EL (cell line): Measurements from ENCODE around the gene ACAA1.

Experiments used
- DNase-seq: peaks from one replicate; pipeline ENCODE4 v3.0.0-alpha.2; 2016

The ACAA1 gene

DNA sequence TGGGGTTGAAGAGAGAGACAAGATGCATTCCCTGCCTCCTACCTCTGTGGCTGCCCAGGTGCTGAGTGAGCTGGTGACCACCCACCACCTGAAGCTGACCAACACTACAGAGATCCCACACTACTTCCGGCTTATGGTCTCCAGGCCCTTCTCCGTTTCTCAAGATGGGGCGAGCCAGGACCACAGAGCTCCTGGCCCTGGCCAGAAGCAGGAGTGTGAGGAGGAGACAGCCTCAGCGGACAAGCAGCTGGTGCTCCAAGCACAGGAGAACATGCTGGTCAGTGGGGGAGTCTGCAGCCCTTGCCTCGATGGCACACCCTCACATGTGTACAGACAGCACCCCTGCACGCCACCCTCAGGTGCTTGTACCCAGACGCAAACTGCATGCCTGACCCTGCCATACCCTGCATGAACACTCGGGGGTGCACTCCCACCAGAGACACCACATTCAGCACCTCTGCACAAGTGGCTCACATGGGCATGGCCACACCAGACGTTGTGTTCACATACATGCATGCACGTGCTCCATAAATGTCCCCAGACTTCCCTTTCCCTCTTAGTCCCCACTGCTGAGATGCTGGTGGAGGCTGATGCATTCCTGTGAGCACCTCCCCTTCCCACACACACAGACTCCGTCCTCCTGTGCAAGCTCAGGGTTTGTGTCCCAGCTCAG is 19.0 kb downstream of the ACAA1 start:
- DNase-seq = peak; percentile 63

DNA sequence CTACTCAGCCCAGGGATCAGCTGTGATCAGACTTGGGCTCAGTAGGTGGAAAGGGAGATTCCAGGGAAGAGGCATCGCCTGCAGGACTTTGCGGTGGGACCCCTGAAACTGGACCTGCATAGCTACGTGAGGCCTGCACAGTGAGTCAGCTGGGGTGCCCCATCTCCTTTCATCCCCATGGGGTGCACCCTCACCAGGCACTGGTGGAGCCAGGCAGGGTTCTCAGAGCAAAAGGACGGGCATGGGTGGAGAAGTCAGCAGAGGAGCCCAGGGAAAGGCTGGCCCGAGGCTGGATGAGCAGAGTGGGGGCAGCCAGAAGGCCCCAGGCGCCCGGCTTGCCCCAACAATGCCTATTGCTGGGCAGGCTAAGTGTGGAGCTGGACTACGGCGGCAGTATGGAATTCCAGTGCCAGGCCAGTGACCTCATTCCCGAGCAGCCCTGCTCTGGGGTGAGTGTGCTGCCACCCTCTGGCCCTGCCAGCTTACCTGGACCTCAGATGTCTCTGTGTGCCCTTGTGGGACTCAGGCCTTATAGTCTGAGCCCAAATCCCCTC is 19.7 kb downstream of the ACAA1 start:
- DNase-seq = no peak

DNA sequence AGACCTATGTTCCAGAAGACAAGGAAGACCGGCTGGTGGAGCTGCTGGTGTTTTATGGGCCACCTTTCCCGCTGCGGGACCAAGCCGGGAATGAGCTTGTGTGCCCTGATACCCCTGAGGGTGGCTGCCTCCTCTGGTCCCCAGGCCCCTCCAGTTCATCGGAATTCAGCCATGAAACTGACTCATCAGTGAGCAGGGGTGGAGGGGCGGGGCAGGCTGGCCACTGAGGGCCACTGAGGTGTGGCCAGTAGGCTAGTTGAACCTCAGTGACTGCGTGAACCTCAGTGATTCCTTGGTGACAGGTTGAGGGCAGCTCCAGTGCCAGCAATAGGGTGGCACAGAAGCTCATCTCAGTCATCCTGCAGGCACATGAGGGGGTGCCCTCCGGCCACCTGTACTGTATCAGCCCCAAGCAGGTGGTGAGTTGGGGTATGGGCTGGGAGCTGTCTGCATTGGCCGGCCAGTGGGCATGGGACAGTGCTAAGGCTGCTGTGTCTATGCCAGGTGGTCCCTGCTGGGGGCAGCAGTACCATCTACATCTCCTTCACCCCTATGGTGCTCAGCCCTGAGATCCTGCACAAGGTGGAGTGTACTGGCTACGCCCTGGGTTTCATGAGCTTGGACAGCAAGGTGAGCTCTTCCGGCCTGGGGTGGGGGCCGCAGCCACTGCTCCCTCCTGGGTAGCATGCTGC is 20.3 kb downstream of the ACAA1 start:
- DNase-seq = no peak

DNA sequence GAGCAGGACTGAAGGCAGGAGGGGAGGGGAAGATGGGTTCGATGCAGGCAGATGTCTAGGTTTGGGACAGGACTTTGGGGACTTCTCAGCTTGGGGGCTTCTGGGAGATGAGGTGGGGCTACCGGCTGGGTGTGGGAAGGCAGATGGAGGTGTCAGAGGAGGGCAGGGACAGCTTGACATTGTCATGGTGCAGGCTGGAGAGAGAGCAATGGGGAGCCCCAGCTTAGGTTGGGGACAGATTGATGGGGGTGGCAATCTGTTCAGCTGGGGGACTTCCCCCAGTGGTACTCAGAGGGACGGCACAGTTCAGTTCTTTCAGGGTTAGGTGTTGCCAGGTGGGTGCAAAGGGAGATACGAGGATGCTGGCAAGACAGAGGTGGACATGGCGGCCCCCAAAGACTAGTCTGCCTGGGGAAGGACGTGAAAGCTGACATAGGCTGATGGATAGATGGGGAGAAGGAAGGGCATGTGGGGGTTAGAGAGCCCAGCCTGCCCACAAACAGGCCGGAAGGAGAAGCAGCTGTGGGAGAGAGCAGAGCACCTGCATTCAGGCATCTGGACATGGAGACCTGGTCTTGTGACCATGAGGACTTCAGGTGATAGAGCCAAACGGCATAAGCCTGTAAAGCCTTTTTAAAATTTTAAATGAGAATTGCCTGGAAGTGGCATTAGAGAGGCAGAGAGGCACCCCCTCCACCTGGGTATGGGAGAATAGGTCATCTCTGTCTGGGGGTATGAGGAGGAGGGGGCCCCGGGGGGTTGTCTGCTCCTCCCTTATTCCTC is 21.1 kb downstream of the ACAA1 start:
- no peak for DNase-seq

DNA sequence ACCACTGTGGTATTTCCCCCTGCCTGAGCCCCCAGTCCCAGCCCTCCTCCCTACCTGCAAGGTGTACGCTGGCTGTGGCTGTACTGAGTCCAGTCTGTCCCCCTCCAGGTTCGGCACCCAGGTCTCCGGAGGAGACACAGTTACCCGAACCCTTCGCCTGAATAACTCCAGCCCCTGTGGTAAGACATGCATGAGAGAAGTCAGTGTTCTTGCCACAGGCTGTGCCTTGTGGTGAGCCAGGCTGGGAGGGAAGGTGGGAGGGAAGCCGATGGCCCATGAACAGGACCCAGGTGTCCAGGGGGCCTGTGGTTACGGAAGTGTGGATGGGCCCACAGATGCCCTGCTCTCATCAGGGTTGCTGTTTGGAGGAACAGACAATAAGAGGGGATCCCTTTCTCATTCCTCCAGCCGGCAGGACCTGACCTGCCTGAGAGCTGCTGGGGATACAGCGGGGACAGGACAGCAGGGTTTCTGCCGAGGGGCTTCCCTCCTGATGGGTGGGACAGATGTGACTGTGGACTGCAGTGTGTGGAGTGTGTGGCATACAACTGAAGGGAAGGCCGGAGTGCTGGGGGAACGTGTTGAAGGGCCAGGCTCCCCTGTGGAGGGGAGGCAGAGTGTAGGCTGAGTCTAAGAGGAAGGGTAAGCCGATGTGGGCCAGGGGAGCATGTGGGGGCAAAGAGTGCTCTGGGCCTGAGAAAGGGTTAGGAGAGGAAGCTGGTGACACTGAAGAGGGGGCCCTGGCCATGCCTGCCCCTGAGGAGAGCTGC is 21.9 kb downstream of the ACAA1 start:
- no peak for DNase-seq

DNA sequence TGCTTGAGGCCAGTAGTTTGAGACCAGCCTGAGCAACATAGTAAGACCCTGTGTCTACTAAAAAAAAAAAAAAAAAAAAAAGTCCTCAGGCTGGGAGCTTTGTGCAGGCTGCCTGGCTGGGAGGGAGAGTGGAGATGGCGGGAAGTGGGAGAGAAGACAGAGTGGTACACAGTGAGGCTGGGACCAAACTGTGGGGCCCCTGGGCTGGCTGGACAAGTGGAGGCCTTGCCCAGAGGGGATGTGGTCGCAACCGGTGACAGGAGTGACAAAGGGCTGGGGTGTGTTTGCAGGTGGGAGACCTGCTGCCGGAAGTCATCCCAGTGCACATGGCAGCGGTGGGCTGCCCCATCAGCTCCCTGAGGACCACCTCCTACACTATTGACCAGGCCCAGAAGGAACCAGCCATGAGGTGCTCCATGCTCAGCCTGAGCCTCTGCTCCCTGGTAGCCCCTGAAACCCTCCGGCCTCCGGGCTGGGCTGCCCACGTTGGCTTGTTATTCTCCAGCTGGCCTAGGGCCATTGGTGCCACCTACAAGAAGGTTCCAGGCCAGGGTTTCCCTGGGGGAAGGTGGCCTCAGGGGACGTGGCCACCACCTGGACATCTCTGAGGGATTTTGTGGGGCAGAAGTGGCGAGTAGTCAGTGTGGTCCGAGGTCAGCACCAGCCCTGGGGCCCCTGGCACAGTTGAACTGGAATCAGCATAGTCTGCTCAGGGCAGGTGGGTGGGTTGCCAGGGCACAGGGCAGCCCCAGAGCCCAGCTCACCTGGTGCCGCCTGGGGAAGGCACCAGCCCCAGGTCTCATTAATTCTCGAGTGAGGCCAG is 22.7 kb downstream of the ACAA1 start:
- no peak for DNase-seq

DNA sequence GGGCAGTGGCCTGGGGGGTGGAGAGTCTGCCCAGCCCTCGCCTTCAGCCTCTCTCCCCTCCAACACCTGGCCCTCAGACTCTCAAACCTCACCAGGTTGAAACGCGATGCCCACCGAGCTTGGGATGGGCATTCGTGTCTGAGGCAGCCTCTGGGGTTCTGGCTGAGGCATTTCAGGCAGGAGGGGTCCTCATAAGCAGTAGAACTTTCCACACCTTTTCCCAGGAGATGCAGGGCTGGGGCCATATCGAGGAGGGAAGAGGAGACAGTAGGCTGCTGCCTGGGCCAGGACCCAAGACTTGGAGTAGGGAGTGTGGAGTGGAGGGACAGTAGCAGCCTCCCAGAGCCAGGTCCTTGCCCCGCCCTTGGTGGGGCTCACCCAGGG is 24.6 kb downstream of the ACAA1 start:
- DNase-seq = no peak

DNA sequence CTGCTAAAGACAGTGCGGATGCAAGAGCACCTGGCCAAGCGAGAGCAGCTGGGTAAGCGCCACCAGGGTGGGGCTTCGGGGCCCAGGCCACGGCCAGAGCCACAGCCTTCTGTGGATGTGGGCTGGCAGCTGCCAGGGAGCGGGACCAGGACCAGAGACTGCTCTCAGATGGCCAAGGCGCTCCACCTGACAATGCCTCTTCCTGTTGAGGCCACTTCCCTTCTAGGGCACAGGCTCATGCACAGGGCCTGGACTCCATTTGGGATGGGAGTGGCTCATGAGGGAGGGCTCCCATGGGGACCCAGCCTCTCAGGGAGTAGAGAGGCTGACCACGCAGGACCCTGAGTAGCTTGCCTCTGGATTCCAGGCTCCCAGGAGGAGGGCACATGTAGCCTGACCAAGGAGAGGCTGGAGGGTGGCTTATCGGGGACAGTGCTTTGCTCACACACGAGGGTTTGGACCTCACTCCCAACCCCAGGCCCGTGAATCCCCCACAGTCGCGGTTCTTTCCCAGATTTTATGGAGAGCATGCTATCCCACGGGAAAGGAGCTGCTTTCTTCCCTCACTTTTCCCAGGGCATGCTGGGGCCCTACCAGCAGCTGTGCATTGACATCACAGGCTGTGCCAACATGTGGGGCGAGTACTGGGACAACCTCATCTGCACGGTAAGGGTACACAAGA is 25.1 kb downstream of the ACAA1 start:
- DNase-seq = no peak

DNA sequence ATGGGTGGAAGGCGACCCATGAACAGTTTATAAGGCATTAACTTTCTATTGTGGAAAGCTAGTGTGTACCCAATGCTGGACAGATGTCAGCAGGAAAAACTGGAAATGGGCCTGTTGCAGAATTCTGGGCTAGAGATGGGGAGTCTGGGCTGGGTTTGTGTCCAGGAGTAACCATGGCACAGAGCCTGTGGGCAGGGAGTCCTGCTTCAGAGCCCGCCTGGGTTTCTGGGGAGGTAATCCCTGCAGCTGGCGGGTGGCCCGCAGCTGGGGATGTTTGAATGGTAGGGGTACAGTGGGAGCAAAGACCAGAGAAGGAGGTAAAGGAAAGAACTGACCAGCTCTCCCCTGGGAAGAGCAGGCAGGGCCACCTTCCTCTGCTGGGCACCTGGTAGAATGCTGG is 25.7 kb downstream of the ACAA1 start:
- no peak for DNase-seq

DNA sequence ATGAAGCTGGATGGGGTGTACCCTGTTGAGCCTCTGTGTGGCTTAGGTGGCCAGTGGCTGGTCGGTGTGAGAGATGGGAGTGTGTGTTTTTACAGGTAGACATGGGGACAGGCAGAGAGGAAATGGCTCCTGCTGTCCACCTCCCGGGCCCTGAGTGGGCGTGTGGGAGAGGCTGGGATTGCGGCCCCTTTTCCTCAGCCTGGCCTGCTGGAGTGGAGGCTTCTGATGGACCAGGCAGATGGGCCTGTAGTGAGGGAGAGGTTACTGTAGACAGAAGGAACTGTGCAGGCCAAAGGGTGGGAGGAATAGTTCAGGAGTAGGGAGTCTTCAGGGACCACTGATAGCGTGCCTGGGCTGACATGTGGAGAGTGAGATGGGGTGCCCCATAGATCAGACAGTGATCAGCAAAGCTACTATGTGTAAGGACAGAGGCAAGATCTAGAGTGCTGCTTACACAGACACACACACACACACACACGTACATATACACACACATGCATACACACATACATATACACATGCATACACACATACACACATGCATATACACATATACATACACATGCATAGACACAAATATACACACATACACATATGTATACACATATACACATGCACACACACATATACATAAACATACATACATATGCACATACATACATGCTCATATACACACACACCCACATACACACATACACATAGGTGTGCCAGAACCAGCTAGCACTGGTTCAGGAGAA is 26.4 kb downstream of the ACAA1 start:
- no peak for DNase-seq

DNA sequence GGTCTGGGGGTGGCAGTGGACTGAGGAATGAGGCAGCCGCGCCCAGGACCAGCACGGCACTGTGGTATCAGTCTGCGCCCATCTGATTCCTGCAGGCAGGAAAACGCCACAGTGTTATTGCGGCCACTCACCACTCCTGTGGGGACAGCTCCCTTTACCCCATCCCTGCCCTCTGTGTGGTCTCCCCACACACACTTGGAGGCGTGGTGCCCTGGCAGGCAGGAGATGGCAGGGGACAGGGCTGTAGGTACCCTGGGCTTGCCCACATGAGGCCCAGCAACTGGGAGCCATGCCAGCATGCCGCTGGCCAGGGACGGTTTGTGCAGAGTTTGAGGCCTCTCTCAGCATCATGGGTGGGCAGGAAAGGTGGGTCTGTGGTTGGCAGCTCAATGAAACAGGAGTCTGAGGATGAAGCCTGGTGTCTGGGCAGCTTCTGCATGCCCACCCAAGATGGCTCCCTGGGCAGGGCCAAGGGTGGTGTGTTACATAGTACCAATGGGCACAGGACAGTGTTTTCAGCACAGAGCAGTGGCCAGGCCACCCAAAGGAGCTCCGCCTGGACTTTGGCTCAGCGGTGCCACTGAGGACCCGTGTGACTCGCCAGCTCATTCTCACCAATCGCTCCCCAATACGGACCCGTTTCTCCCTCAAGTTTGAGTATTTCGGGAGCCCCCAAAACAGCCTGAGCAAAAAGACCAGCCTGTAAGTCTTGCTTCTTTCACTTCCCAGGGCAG is 27.2 kb downstream of the ACAA1 start:
- no peak for DNase-seq

DNA sequence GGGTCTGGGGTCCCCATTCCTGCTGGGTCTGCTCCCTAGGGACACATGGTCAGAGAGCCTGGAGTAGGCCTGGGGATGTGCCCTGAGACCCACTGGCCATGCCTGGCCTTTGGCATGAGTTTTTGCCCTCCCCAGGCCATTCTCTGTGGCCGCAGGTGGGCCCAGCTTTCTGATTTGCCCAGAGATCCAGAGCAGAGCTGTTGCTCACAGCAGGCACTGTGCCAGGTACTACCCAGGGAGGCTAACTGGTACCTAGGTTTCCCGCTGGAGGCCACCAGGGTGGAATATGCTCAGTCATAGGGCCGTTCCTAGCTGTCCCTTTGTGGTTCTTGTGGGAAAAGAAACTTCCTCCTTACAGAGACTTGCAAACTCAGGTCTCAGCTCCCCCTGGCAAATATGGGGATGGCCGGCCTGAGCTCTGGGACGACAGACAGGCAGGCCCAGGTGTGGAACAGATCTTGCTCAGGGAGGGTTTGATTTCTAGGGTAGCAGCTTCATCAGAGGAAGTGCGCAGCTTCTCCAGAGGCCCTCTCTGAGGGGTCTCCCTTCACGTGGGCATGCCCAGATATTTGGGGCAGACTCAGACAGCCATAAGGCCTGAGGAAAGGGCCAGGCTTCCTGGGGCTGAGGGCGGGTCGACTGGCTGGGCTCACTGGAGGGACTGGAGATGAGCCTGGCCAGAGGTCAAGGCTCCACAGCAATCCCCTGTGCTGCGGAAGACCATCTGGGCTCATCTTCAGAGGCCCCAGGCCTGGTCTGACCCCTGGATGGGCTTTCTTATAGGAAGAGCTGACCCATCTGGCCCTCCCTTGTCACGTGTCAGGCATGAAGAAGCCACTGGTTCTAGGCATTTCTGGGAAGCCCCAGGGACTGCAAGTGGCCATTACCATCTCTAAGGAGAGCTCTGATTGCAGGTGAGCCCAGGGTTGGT is 28.0 kb downstream of the ACAA1 start:
- DNase-seq = no peak

DNA sequence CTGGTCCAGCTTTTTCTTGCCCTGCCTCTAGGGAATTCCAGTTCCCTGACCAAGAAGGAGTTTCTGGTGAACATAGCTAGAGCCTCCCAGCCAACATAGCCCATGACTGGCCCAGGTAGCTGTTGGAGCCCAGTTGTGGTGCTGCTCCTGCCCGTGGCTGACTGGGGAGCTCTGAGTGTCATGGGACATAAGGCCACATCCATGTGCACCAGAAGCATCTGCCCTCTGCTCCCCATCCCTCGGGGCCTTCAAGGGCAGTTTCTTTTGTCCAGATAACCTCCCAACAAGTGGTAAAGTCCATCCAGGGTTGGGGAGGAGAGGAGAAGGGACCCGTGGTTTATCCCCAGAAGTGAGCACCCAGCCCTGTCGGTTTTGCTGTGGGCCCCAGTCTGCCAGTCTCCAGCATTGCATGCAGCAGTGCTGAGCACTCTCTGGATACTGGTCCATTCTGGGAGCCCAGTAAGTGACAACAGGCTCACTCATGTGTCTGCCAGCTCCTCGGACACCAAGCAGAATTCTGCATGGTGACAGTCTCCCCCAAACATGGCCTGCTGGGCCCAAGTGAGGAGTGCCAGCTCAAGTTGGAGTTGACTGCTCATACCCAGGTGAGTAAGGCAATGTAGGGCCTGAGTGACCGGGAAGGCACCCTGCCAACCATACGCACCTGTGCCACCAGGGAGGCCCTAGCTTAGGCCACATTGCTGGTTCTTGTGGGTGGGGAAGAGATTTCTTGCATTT is 28.8 kb downstream of the ACAA1 start:
- no peak for DNase-seq

DNA sequence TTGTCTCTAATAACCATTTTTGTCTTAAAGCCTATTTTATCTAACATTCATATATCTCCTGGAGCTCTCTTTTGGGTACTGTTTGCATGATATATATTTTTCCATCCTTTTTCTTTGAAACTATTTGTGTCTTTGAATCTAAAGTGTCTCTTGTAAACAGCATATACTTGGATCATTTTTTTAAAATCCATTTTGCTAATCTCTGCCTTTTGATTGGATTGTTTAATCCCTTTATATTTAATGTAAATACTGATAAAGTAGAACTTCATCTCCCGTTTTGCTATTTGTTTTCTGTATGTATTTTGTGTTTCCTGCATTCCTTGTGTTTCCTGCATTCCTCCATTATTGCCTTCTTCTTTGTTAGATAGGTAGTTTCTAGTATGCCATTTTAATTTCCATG is 31.4 kb downstream of the ACAA1 start:
- DNase-seq = no peak

DNA sequence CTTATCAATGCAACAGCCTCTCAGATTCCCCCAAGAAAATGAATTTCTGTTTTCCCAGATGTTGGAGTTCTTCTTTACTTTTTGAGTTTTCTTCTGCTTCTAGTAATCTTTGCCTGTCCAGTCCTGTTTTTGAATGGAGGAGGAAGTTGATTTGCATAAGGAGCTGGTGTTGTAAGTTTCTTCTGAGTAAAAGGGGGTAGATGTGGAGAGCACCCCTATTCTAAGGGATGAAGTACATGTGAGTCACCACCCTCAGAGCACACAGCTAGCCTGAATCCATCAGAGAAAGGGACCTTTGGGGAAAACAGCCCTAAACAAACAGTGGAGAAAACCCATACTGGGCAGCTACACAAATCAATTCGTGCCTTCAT is 34.5 kb downstream of the ACAA1 start:
- DNase-seq = no peak

DNA sequence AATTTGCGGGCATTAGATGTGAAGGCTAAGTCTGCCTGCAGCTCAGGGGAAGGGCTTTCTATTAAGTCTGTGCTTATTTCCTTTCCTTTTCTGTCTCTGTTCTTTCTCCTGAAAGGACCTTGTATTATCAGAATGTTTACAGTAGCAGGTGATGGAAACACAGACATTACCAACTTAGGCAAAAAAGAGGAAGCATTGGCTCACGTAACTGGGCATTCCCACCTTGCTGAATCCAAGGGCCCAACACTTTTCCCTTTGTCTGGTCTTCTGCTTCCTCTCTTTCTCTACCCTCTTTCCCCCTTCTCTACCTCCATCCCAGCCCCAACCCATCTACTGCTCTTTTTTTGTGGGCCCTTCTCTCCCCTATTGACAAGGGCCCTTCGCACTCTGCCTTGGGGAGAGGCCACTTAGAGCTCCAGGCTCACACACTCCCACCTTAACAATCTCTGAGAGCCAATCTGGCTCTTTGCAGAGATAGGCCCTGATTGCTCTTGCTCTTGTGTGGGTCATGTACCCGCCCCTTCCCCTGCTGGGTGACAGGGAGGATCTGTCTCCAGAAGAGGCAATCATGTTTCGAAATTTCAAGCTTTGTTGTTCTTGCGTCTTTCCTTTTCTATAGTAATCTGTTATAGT is 35.0 kb downstream of the ACAA1 start:
- no peak for DNase-seq

DNA sequence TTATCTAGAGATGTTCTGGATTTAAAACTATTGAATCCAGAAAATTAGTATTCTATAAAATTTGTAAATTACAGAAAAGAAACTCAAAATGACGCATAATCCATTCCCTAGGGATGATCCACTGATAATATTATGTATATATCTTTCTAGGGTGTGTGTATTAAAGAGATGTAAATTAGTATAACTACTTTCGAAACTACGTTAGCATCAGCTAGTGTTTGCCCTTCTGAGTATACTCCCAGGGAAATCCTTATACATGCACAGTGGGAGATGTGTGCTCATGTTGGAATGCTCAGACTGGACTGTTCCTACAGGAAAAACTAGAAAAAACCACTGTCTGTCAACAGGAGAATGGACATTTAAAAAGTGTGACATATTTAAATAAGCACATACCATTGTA is 36.4 kb downstream of the ACAA1 start:
- DNase-seq = no peak

DNA sequence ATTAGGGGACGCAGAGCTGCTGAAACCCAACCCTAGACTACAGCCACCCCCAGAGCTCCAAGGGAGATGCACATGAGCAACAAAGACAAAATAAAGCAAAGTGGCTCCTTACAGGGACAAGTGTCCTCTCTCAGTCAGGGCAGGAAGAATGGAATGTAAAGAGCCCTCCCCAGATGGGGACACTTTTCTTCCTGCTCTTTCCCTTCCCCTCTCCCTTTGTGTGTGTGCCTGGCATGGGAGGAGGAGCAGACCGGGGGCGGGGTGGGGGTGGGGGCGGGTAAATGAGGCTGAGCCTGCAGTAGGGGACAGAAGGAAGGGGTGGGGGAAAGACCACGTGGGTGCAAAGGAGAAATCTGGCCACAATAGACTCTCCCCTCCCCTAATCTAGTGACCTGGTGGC is 37.4 kb downstream of the ACAA1 start:
- no peak for DNase-seq
